OCI-LY7 (cell line): ENCODE data around the gene SPATA2L. TPM values are rescaled to one million over a fixed set of nuclear protein-coding genes. Genes with fewer than 3 reads are reported as not detected.

Experiments
- BruUV-seq: library from RNA; stranded (reverse); fragments of 400-500 nt; replicated peaks from 2 replicates; lab custom pipeline; 2021; lab: Mats Ljungman, UMichigan
- CTCF ChIA-PET: fragments of 300-600 bp; sonication (Branson Sonifier 250); formaldehyde crosslinking; loops from one replicate; lab custom pipeline; 2022; ENCODE audit warnings: antibody characterized with exemption; ENCODE audit not compliant: unreplicated experiment; lab: Charles Lee
- POLR2A ChIA-PET: fragments of 300-600 bp; sonication (Branson Sonifier 250); formaldehyde crosslinking; loops from one replicate; lab custom pipeline; 2022; ENCODE audit warnings: antibody characterized with exemption; lab: Charles Lee
- DNase-seq: peaks from one replicate; pipeline ENCODE4 v3.0.0-alpha.2; 2015; ENCODE audit warnings: low spot score
- H2AFZ ChIP-seq: fragments of 200-600 bp; sonication (generic), shearing (Covaris generic); 2 replicates; pipeline ENCODE4 v1.6.1; 2014; ENCODE audit warnings: mild to moderate bottlenecking, antibody characterized with exemption, low read length, moderate library complexity
- H3K27ac ChIP-seq: fragments of 200-600 bp; sonication (generic); 2 replicates; pipeline ENCODE4 v1.5.1; 2014; ENCODE audit warnings: mixed run types, low read depth, mild to moderate bottlenecking, moderate library complexity, low read length, inconsistent platforms; ENCODE audit not compliant: poor library complexity, severe bottlenecking
- H3K36me3 ChIP-seq: fragments of 200-600 bp; sonication (generic); 2 replicates; pipeline ENCODE4 v1.6.1; 2014; ENCODE audit warnings: mild to moderate bottlenecking, antibody characterized with exemption, low read length, moderate library complexity, mixed read lengths; ENCODE audit not compliant: insufficient read depth
- H3K4me1 ChIP-seq: fragments of 200-600 bp; sonication (generic); 2 replicates; pipeline ENCODE4 v1.5.1; 2014; ENCODE audit warnings: mild to moderate bottlenecking, low read length; ENCODE audit not compliant: insufficient read depth, poor library complexity, severe bottlenecking
- H3K4me2 ChIP-seq: fragments of 200-600 bp; sonication (generic); 2 replicates; pipeline ENCODE4 v1.6.1; 2014; ENCODE audit warnings: mild to moderate bottlenecking, low read length
- H3K4me3 ChIP-seq: fragments of 200-600 bp; sonication (generic); 2 replicates; pipeline ENCODE4 v1.5.1; 2014; ENCODE audit warnings: mild to moderate bottlenecking, low read depth, low read length; ENCODE audit not compliant: poor library complexity, severe bottlenecking
- H3K79me2 ChIP-seq: fragments of 200-600 bp; sonication (generic); 2 replicates; pipeline ENCODE4 v1.6.1; 2016; ENCODE audit warnings: low read depth, mild to moderate bottlenecking, low read length, moderate library complexity, mixed read lengths; ENCODE audit not compliant: insufficient read depth
- H3K9me2 ChIP-seq: fragments of 200-600 bp; sonication (generic); 2 replicates; pipeline ENCODE4 v1.6.1; 2016; ENCODE audit warnings: mild to moderate bottlenecking, low read length, mixed read lengths; ENCODE audit not compliant: insufficient read depth
- H3K9me3 ChIP-seq: fragments of 200-600 bp; sonication (generic); 2 replicates; pipeline ENCODE4 v1.6.1; 2014; ENCODE audit warnings: mild to moderate bottlenecking, mixed run types, low read length, mixed read lengths
- H4K20me1 ChIP-seq: fragments of 200-600 bp; sonication (generic); 2 replicates; pipeline ENCODE4 v1.6.1; 2014; ENCODE audit warnings: mild to moderate bottlenecking, antibody characterized with exemption, low read length, moderate library complexity, mixed read lengths; ENCODE audit not compliant: insufficient read depth
- CTCF ChIP-seq: fragments of 200-600 bp; sonication (generic); conservative IDR thresholded peaks from 2 replicates; pipeline ENCODE4 v1.5.1; 2014; ENCODE audit warnings: mild to moderate bottlenecking, antibody characterized with exemption, low read length, moderate library complexity, mixed read lengths
- EZH2phosphoT487 ChIP-seq: fragments of 200-600 bp; sonication (generic); IDR thresholded peaks from 2 replicates; pipeline ENCODE4 v1.6.1; 2018; ENCODE audit warnings: low read depth, borderline replicate concordance, mild to moderate bottlenecking, mixed run types, antibody characterized with exemption, low read length, moderate library complexity, mixed read lengths
- intact Hi-C: fragments of 100-400 bp; cut with micrococcal nuclease; formaldehyde crosslinking; loops from one replicate; pipeline ENCODE4 v1.10.0; 2022; ENCODE audit not compliant: unreplicated experiment
- total RNA-seq, 2 experiments: library from RNA; depleted of rRNA in 1 of 2; stranded (reverse); fragments of >200 nt in 1 of 2; shearing (Covaris generic) in 1 of 2; gene quantifications; 2 replicates each; pipeline ENCODE4 v1.2.3, GENCODE V29; 2014 to 2022

SPATA2L gene
- total RNA-seq, 2 experiments from 2014 or later: 7.2 to 13.1 TPM

- Histone ChIP-seq H3K27ac (no peak overlapping the region), H3K4me3 (no peak overlapping the region), H3K4me1 (peaks cover 5% of the 10 kb centered on the region), H2AFZ (no peak overlapping the region), H3K9me3 (no peaks in the 10 kb centered on the region), H3K9me2 (no peaks in the 10 kb centered on the region), H3K4me2 (no peak overlapping the region), H3K36me3 (peaks cover 69% of the 10 kb centered on the region), H4K20me1 (peaks cover 13% of the 10 kb centered on the region), H3K79me2 (peaks cover 2% of the 10 kb centered on the region; the same call in 1 of the 2 replicates)
- TF ChIP-seq CTCF (no peak), EZH2phosphoT487 (no peak)
- no TSS peak for BruUV-seq
- POLR2A ChIA-PET: no interaction called here
- no peak for DNase-seq
- CTCF ChIA-PET: no interaction called here
- intact Hi-C loops: no loop called here
Observed at GRCh38 chr16:89727406-89728120, 26.1 kb upstream of the SPATA2L start.

- ChIA-PET POLR2A (no interaction called here), CTCF (no interaction called here)
- intact Hi-C loops: loop anchor here (5.0 kb wide), 1 partner anchor 194 kb away; the partner anchor contains the start of gene MC1R
- Histone ChIP-seq H3K4me3 (no peak overlapping the region), H3K36me3 (peaks cover 38% of the 10 kb centered on the region), H3K79me2 (peaks cover 6% of the 10 kb centered on the region; the same call in 1 of the 2 replicates), H3K9me2 (no peaks in the 10 kb centered on the region), H3K4me2 (no peak overlapping the region), H3K9me3 (no peaks in the 10 kb centered on the region), H4K20me1 (peaks cover 17% of the 10 kb centered on the region), H3K27ac (no peak overlapping the region), H2AFZ (no peak overlapping the region), H3K4me1 (peaks cover 19% of the 10 kb centered on the region)
- no peak for DNase-seq
- TF ChIP-seq EZH2phosphoT487: no peak
- no peak for TF ChIP-seq CTCF
- no TSS peak for BruUV-seq
Observed at GRCh38 chr16:89723279-89724250, 22.1 kb upstream of the SPATA2L start.
